Measurements from ENCODE around the gene MGST1. TPM values are rescaled to one million over a fixed set of nuclear protein-coding genes. Genes with fewer than 3 reads are reported as not detected.

MGST1 gene
- polyA plus RNA-seq, 1 experiment = 656 TPM

- ChIA-PET POLR2A (no interaction called here), CTCF (no interaction called here)
- Histone ChIP-seq H3K9me3 (ENCODE audit: control insufficient read depth, insufficient read depth, low read length) (no peaks in the 10 kb centered on the region), H3K27ac (ENCODE audit: low read depth, low read length) (no peak overlapping the region), H3K27me3 (ENCODE audit: control insufficient read depth, insufficient read depth, low read length) (no peaks in the 10 kb centered on the region), H3K4me3 (ENCODE audit: low read depth, low read length) (no peak overlapping the region)
- no peak for DNase-seq (ENCODE audit: low read depth, low spot score)
- no peak for TF ChIP-seq CTCF (IDR thresholded peaks at IDR 0.05; ENCODE audit: low read depth, low read length)
Observed at GRCh38 chr12:16331998-16332397, 15.4 kb upstream of the MGST1 start.

GRCh38 chr12:16335838-16336237 is 11.6 kb upstream of the MGST1 start:
- Histone ChIP-seq H3K9me3 (ENCODE audit: control insufficient read depth, insufficient read depth, low read length) (no peaks in the 10 kb centered on the region), H3K4me3 (ENCODE audit: low read depth, low read length) (no peak overlapping the region), H3K27ac (ENCODE audit: low read depth, low read length) (no peak overlapping the region), H3K27me3 (ENCODE audit: control insufficient read depth, insufficient read depth, low read length) (no peaks in the 10 kb centered on the region)
- TF ChIP-seq CTCF (IDR thresholded peaks at IDR 0.05; ENCODE audit: low read depth, low read length) = no peak
- ChIA-PET POLR2A (no interaction called here), CTCF (no interaction called here)
- DNase-seq (ENCODE audit: low read depth, low spot score) = no peak

DNA sequence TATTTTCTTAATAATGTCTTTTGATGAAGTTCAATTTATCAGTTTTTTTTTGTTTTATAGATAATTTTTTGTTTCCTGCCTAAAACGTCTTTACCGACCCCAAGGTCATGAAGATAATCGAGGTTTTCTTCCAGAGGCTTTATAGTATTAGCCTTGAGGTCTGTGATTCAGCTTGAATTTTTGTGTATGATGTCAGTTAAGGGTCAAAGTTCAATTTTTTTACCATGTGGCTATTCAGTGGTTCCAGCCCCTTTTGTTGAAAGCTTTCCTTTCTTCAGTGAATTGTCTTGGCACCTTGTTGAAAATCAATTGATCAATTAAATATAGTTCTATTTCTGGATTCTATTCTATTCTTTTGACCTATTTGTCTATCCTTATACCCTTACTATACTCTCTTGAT is 3.2 kb upstream of the MGST1 start:
- TF ChIP-seq CTCF (IDR thresholded peaks at IDR 0.05; ENCODE audit: low read depth, low read length) = no peak
- ChIA-PET POLR2A (no interaction called here), CTCF (no interaction called here)
- Histone ChIP-seq H3K27me3 (ENCODE audit: control insufficient read depth, insufficient read depth, low read length) (no peaks in the 10 kb centered on the region), H3K4me3 (ENCODE audit: low read depth, low read length) (no peak overlapping the region), H3K9me3 (ENCODE audit: control insufficient read depth, insufficient read depth, low read length) (no peaks in the 10 kb centered on the region), H3K27ac (ENCODE audit: low read depth, low read length) (no peak overlapping the region)
- no peak for DNase-seq (ENCODE audit: low read depth, low spot score)

- ChIA-PET POLR2A (no interaction called here), CTCF (interaction anchor here (1.2 kb wide), 1 partner anchor 366 kb away, joined by 3 read pairs; no protein-coding TSS in a partner anchor)
- H3K27me3 ChIP-seq (ENCODE audit: control insufficient read depth, insufficient read depth, low read length) = no peaks in the 10 kb centered on the region
- TF ChIP-seq CTCF (IDR thresholded peaks at IDR 0.05; ENCODE audit: low read depth, low read length) = no peak
- H3K27ac ChIP-seq (ENCODE audit: low read depth, low read length) = no peak overlapping the region
- no peaks in the 10 kb centered on the region for H3K9me3 ChIP-seq (ENCODE audit: control insufficient read depth, insufficient read depth, low read length)
- no peak overlapping the region for H3K4me3 ChIP-seq (ENCODE audit: low read depth, low read length)
- no peak for DNase-seq (ENCODE audit: low read depth, low spot score)
Observed at GRCh38 chr12:16345105-16345504, 2.3 kb upstream of the MGST1 start.

DNA sequence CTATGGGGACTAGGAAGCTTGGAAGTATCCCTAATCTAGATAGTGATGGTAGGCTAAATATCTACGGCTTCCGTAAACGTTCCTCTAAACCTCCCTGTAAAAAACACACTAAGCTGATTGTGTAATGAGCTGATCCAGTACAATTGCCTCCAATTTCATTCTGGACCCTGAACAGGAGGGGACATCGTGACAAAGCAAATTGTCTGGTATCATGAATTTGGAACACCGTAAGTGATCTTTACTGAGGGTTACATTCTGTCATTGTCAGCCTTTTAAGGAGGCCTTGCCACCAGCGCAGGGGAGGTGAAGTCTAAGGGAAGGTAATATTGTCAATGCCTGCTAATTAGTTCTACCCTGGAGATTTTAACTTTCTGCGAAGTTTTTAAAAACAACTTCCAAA is 487 bp upstream of the MGST1 start:
- DNase-seq (ENCODE audit: low read depth, low spot score) = no peak
- Histone ChIP-seq H3K27ac (ENCODE audit: low read depth, low read length) (peak overlapping the region; percentile 99), H3K9me3 (ENCODE audit: control insufficient read depth, insufficient read depth, low read length) (no peaks in the 10 kb centered on the region), H3K4me3 (ENCODE audit: low read depth, low read length) (peak overlapping the region; percentile 74), H3K27me3 (ENCODE audit: control insufficient read depth, insufficient read depth, low read length) (no peaks in the 10 kb centered on the region)
- no peak for TF ChIP-seq CTCF (IDR thresholded peaks at IDR 0.05; ENCODE audit: low read depth, low read length)
- ChIA-PET CTCF (interaction anchor here (0.9 kb wide), 1 partner anchor 1294 kb away, joined by 4 read pairs; no protein-coding TSS in a partner anchor), POLR2A (no interaction called here)

Measured in AG04450 (cell line).